GM12878 (cell line): Measurements from ENCODE around the gene SCNM1. TPM values are rescaled to one million over a fixed set of nuclear protein-coding genes. Genes with fewer than 3 reads are reported as not detected.

ENCODE experiments used
- ATF3 ChIP-seq: IDR thresholded peaks from 2 replicates; pipeline ENCODE4 v1.6.1; 2011; ENCODE audit warnings: low read depth, mild to moderate bottlenecking, low read length, moderate library complexity, borderline replicate concordance; ENCODE audit errors: extremely low read depth
- CEBPZ ChIP-seq: fragments of 150-350 bp; IDR thresholded peaks from 2 replicates; pipeline ENCODE4 v1.6.1; 2016; ENCODE audit warnings: low read depth, low read length
- CREB1 ChIP-seq: IDR thresholded peaks from 2 replicates; pipeline ENCODE4 v1.6.1; 2012; ENCODE audit warnings: low read depth, mild to moderate bottlenecking, inconsistent platforms
- IRF5 ChIP-seq: fragments of 450-650 bp; IDR thresholded peaks from 2 replicates; pipeline ENCODE4 v1.6.1; 2017; ENCODE audit warnings: borderline replicate concordance
- MTA2 ChIP-seq: fragments of 450-650 bp; IDR thresholded peaks from 2 replicates; pipeline ENCODE4 v1.6.1; 2016; ENCODE audit warnings: low read depth, mild to moderate bottlenecking, moderate library complexity
- POLR2AphosphoS5 ChIP-seq: IDR thresholded peaks from 2 replicates; pipeline ENCODE4 v1.6.1; 2011; ENCODE audit warnings: mild to moderate bottlenecking, low read length, inconsistent platforms
- SMAD5 ChIP-seq: IDR thresholded peaks from 2 replicates; pipeline ENCODE4 v1.6.1; 2016; ENCODE audit warnings: antibody characterized with exemption, low read depth
- SRF ChIP-seq, 2 experiments: IDR thresholded peaks; 2 replicates each; pipeline ENCODE4 v1.6.1; 2011; ENCODE audit warnings: low read depth in 2 of 2, low read length in 2 of 2, mild to moderate bottlenecking in 1 of 2, moderate library complexity in 1 of 2
- STAT1 ChIP-seq: fragments of 450-650 bp; conservative IDR thresholded peaks from 2 replicates; pipeline ENCODE4 v1.6.1; 2014; ENCODE audit warnings: antibody characterized with exemption, mild to moderate bottlenecking
- SUZ12 ChIP-seq: fragments of 200-600 bp; sonication (generic); IDR thresholded peaks from one replicate; pipeline ENCODE4 v1.6.1; 2018; ENCODE audit warnings: antibody characterized with exemption, mild to moderate bottlenecking; ENCODE audit not compliant: unreplicated experiment
- TCF3 ChIP-seq: IDR thresholded peaks from 2 replicates; pipeline ENCODE4 v1.6.1; 2012; ENCODE audit warnings: low read depth, mild to moderate bottlenecking, low read length, borderline replicate concordance; ENCODE audit not compliant: insufficient read depth
- ZBTB40 ChIP-seq: fragments of 450-650 bp; IDR thresholded peaks from 2 replicates; pipeline ENCODE4 v1.6.1; 2016; ENCODE audit warnings: mild to moderate bottlenecking, moderate library complexity, borderline replicate concordance
- ZNF687 ChIP-seq: fragments of 450-650 bp; IDR thresholded peaks from 2 replicates; pipeline ENCODE4 v1.6.1; 2017; ENCODE audit warnings: mild to moderate bottlenecking, moderate library complexity
- ZSCAN29 ChIP-seq: fragments of 450-650 bp; IDR thresholded peaks from 2 replicates; pipeline ENCODE4 v1.6.1; 2017; ENCODE audit warnings: mild to moderate bottlenecking, moderate library complexity
- ZZZ3 ChIP-seq: IDR thresholded peaks from 2 replicates; pipeline ENCODE4 v1.6.1; 2011; ENCODE audit warnings: low read depth; ENCODE audit not compliant: control insufficient read depth, insufficient read length
- polyA plus RNA-seq, 11 experiments: library from polyadenylated mRNA; depleted of rRNA in 4 of 11; unstranded in 6 of 11; stranded (reverse) in 5 of 11; fragments of >200 nt; fragmentation: Nextera tagmentation in 4 of 11; fragmentation: Illumina TruSeq in 1 of 11; extraction: Ambion mirVana in 4 of 11; extraction: Trizol in 1 of 11; gene quantifications; 1 replicate in 1 of 11; 2 replicates in 10 of 11; pipeline versions ENCODE4 v1.2.1 to v1.2.3, GENCODE V29; 2011 to 2016; ENCODE audit warnings: inconsistent platforms in 2 of 11, missing spikeins in 2 of 11, low read depth in 1 of 11
- total RNA-seq, 4 experiments: library from RNA; depleted of rRNA in 3 of 4; stranded (reverse); fragments of >200 nt in 3 of 4; fragmentation: Illumina TruSeq in 1 of 4; extraction: Trizol in 1 of 4; gene quantifications; 2 replicates each; pipeline versions ENCODE4 v1.2.1 to v1.2.3, GENCODE V29; 2013 to 2021

Gene SCNM1
- total and polyA plus RNA-seq, 10 of the 15 experiments (the other 5 are each of a cell fraction or from before 2014, with no cell fraction given) = 25.8 to 207 (median 76.9) TPM

- TF ChIP-seq ZBTB40 = peak; percentile 82; the same call in 1 of the 2 replicates
- TF ChIP-seq TCF3 = peak; percentile 91
- peak; percentile 89 to 99 for TF ChIP-seq SRF (IDR thresholded peaks at IDR 0.05; ENCODE audit: low read depth in 2 of 2, low read length in 2 of 2)
- TF ChIP-seq CEBPZ = peak; percentile 74
- no peak for TF ChIP-seq SUZ12
- TF ChIP-seq IRF5 = no peak
- TF ChIP-seq ZSCAN29 = no peak
- peak; percentile 45; the same call in 1 of the 2 replicates for TF ChIP-seq SMAD5
- no peak for TF ChIP-seq ZZZ3
- TF ChIP-seq ATF3 = no peak
- TF ChIP-seq POLR2AphosphoS5 = peak; percentile 88
- TF ChIP-seq MTA2 = no peak
- peak; percentile 11; the same call in 1 of the 2 replicates for TF ChIP-seq ZNF687
- peak; percentile 94 for TF ChIP-seq STAT1
- peak; percentile 73 for TF ChIP-seq CREB1
These were observed 23.9 kb downstream of the SCNM1 start, which contains the start of gene VPS72 (continued) for GRCh38 chr1:151189637-151190445.
